Activated naive CD4-positive, alpha-beta T cell treated with anti-CD3 and anti-CD28 coated beads, Interleukin-2, amount 50 U/mL, for 72 hours (primary cell): ENCODE results near the gene PIK3CG. TPM values are rescaled to one million over a fixed set of nuclear protein-coding genes. Genes with fewer than 3 reads are reported as not detected.
"Not testable (repeated sequence)": the region's sequence is repeated elsewhere in the genome, so short reads cannot be mapped to it uniquely, and the experiment has no call there.

Experiments used
- ATAC-seq, 2 donors: fragments of 150-1000 bp; cut with Tn5 transposase; 2 replicates each; pipeline ENCODE4 v1.10.0; 2021; ENCODE audit warnings: mild to moderate bottlenecking in 2 of 2, moderate library complexity in 2 of 2
- DNase-seq, 2 donors: peaks; one replicate each; pipeline ENCODE4 v3.0.0; 2021 to 2022; ENCODE audit warnings: low spot score in 2 of 2
- H3K27ac Mint-ChIP-seq, 2 donors: one replicate each; pipeline ENCODE4 v1.8.0; 2022; ENCODE audit warnings: mild to moderate bottlenecking in 2 of 2, mixed read lengths in 2 of 2
- H3K36me3 Mint-ChIP-seq, 2 donors: one replicate each; pipeline ENCODE4 v1.8.0; 2022; ENCODE audit warnings: mixed read lengths in 2 of 2
- H3K9me3 Mint-ChIP-seq, 2 donors: one replicate each; pipeline ENCODE4 v1.8.0; 2022; ENCODE audit warnings: mixed read lengths in 2 of 2
- total RNA-seq, 2 donors: library from RNA; stranded (reverse); gene quantifications; one replicate each; pipeline ENCODE4 v1.2.3, GENCODE V29; 2022

PIK3CG gene
- total RNA-seq = 10 to 100 TPM in 1 of 2 donors, 1 to 10 TPM in 1; 7.2 to 17.3 TPM

GRCh38 chr7:106865130-106866041, at the start of gene PIK3CG:
TSS of gene PIK3CG (plus strand) at chr7:106865282. CDS start at chr7:106867562, 2,280 bp downstream.
- DNase-seq = no peak
- ATAC-seq = peak; percentile 79 to 85
- Mint-ChIP-seq H3K9me3 (peaks cover 0 to 10% of the 10 kb centered on the region in 2 donors), H3K36me3 (peaks cover 16 to 34% of the 10 kb centered on the region in 2 donors), H3K27ac (peak within 1 kb of the TSS; percentile 93 to 95)

GRCh38 chr7:106817098-106817497, 48.0 kb upstream of the PIK3CG start:
- H3K27ac Mint-ChIP-seq = no peak overlapping the region
- DNase-seq = no peak
- H3K36me3 Mint-ChIP-seq = no peaks in the 10 kb centered on the region
- ATAC-seq = no peak
- peaks cover 0 to 3% of the 10 kb centered on the region in 2 donors for H3K9me3 Mint-ChIP-seq

GRCh38 chr7:106818736-106819135, 46.3 kb upstream of the PIK3CG start:
- H3K36me3 Mint-ChIP-seq = no peaks in the 10 kb centered on the region
- no peak for ATAC-seq
- H3K27ac Mint-ChIP-seq = no peak overlapping the region
- H3K9me3 Mint-ChIP-seq = peaks cover 0 to 3% of the 10 kb centered on the region in 2 donors
- DNase-seq = no peak

GRCh38 chr7:106819546-106819945, 45.5 kb upstream of the PIK3CG start:
- no peak for ATAC-seq

GRCh38 chr7:106820321-106821217, 44.5 kb upstream of the PIK3CG start:
- ATAC-seq = no peak
- H3K36me3 Mint-ChIP-seq = no peaks in the 10 kb centered on the region
- H3K9me3 Mint-ChIP-seq = peaks cover 0 to 3% of the 10 kb centered on the region in 2 donors
- DNase-seq = no peak
- H3K27ac Mint-ChIP-seq = no peak overlapping the region

More at GRCh38 chr7:106819546-106819945, 45.5 kb upstream of the PIK3CG start:
- no peaks in the 10 kb centered on the region for H3K36me3 Mint-ChIP-seq
- H3K27ac Mint-ChIP-seq = no peak overlapping the region
- DNase-seq = no peak
- peaks cover 0 to 3% of the 10 kb centered on the region in 2 donors for H3K9me3 Mint-ChIP-seq

GRCh38 chr7:106823631-106824030, 41.5 kb upstream of the PIK3CG start:
- DNase-seq (no peak), ATAC-seq (no peak)
- Mint-ChIP-seq H3K27ac (no peak overlapping the region), H3K9me3 (no peaks in the 10 kb centered on the region), H3K36me3 (no peaks in the 10 kb centered on the region)

GRCh38 chr7:106824458-106824857, 40.6 kb upstream of the PIK3CG start:
- H3K27ac Mint-ChIP-seq = no peak overlapping the region
- H3K36me3 Mint-ChIP-seq = peaks cover under 1 to 2% of the 10 kb centered on the region in 2 donors
- no peak for DNase-seq
- ATAC-seq = no peak
- peaks cover 0 to under 1% of the 10 kb centered on the region in 2 donors for H3K9me3 Mint-ChIP-seq

- Mint-ChIP-seq H3K27ac (no peak overlapping the region), H3K36me3 (peaks cover 11 to 18% of the 10 kb centered on the region in 2 donors), H3K9me3 (peaks cover 11 to 13% of the 10 kb centered on the region in 2 donors)
- DNase-seq (no peak), ATAC-seq (no peak)
Measured at GRCh38 chr7:106827626-106828025, 37.5 kb upstream of the PIK3CG start.

GRCh38 chr7:106829496-106829895, 35.6 kb upstream of the PIK3CG start:
- DNase-seq = no peak
- Mint-ChIP-seq H3K36me3 (peaks cover 11 to 18% of the 10 kb centered on the region in 2 donors), H3K9me3 (peaks cover 11 to 13% of the 10 kb centered on the region in 2 donors), H3K27ac (no peak overlapping the region)
- ATAC-seq = no peak

GRCh38 chr7:106830896-106831295, 34.2 kb upstream of the PIK3CG start:
- not testable (repeated sequence) for DNase-seq, ATAC-seq
- Mint-ChIP-seq H3K27ac (peak overlapping the region in 1 of 2 donors; percentile 2), H3K36me3 (peaks cover 11 to 18% of the 10 kb centered on the region in 2 donors), H3K9me3 (peaks cover 11 to 13% of the 10 kb centered on the region in 2 donors)

GRCh38 chr7:106836816-106837215, 28.3 kb upstream of the PIK3CG start:
- ATAC-seq (no peak), DNase-seq (no peak)
- H3K36me3 Mint-ChIP-seq = no peaks in the 10 kb centered on the region
- peaks cover 0 to 4% of the 10 kb centered on the region in 2 donors for H3K9me3 Mint-ChIP-seq
- H3K27ac Mint-ChIP-seq = no peak overlapping the region

- Mint-ChIP-seq H3K36me3 (no peaks in the 10 kb centered on the region), H3K27ac (no peak overlapping the region), H3K9me3 (peaks cover 0 to 4% of the 10 kb centered on the region in 2 donors)
- ATAC-seq (no peak), DNase-seq (no peak)
Measured at GRCh38 chr7:106839511-106839910, 25.6 kb upstream of the PIK3CG start.

GRCh38 chr7:106840342-106840741, 24.7 kb upstream of the PIK3CG start:
- Mint-ChIP-seq H3K36me3 (no peaks in the 10 kb centered on the region), H3K27ac (no peak overlapping the region), H3K9me3 (peaks cover 0 to 4% of the 10 kb centered on the region in 2 donors)
- DNase-seq = no peak
- ATAC-seq = no peak

- H3K27ac Mint-ChIP-seq = no peak overlapping the region
- ATAC-seq = no peak
- H3K9me3 Mint-ChIP-seq = peaks cover 0 to 4% of the 10 kb centered on the region in 2 donors
Measured at GRCh38 chr7:106841896-106842390, 23.1 kb upstream of the PIK3CG start.

GRCh38 chr7:106844279-106844997, 20.6 kb upstream of the PIK3CG start:
- Mint-ChIP-seq H3K9me3 (peaks cover 0 to 4% of the 10 kb centered on the region in 2 donors), H3K36me3 (no peaks in the 10 kb centered on the region), H3K27ac (no peak overlapping the region)
- no peak for ATAC-seq
- no peak for DNase-seq

More at GRCh38 chr7:106841896-106842390, 23.1 kb upstream of the PIK3CG start:
- H3K36me3 Mint-ChIP-seq = no peaks in the 10 kb centered on the region
- DNase-seq = no peak

- ATAC-seq (no peak), DNase-seq (no peak)
- H3K27ac Mint-ChIP-seq = no peak overlapping the region
- H3K36me3 Mint-ChIP-seq = peaks cover 0 to 24% of the 10 kb centered on the region in 2 donors
- H3K9me3 Mint-ChIP-seq = peaks cover 0 to 18% of the 10 kb centered on the region in 2 donors
Measured at GRCh38 chr7:106848049-106848448, 17.0 kb upstream of the PIK3CG start.
